ENCODE results near the gene CCNF.
"Not testable (repeated sequence)": the region's sequence is repeated elsewhere in the genome, so short reads cannot be mapped to it uniquely, and the experiment has no call there.

Gene CCNF

GRCh38 chr16:2428051-2428783 lies 1.0 kb upstream of the CCNF start:
- no peak for DNase-seq (ENCODE audit: low read depth in 2 of 2)

GRCh38 chr16:2428784-2429033 lies 538 bp upstream of the CCNF start:
- no peak for DNase-seq (ENCODE audit: low read depth in 2 of 2)

GRCh38 chr16:2429771-2430663 lies 770 bp downstream of the CCNF start:
- DNase-seq (ENCODE audit: low read depth in 2 of 2), result no peak

- no peak for DNase-seq (ENCODE audit: low read depth in 2 of 2)
Observed at GRCh38 chr16:2432286-2432685, 3.0 kb downstream of the CCNF start.

- no peak for DNase-seq (ENCODE audit: low read depth in 2 of 2)
Observed at GRCh38 chr16:2432801-2433505, 3.7 kb downstream of the CCNF start.

GRCh38 chr16:2435236-2435635 lies 6.0 kb downstream of the CCNF start:
- DNase-seq (ENCODE audit: low read depth in 2 of 2), result not testable (repeated sequence)

- no peak for DNase-seq (ENCODE audit: low read depth in 2 of 2)
Observed at GRCh38 chr16:2436110-2436509, 6.9 kb downstream of the CCNF start.

- no peak for DNase-seq (ENCODE audit: low read depth in 2 of 2)
Observed at GRCh38 chr16:2437032-2437790, 8.0 kb downstream of the CCNF start.

GRCh38 chr16:2438121-2438520 lies 8.9 kb downstream of the CCNF start:
- DNase-seq (ENCODE audit: low read depth in 2 of 2), result no peak

- no peak for DNase-seq (ENCODE audit: low read depth in 2 of 2)
Observed at GRCh38 chr16:2439598-2439997, 10.4 kb downstream of the CCNF start.

GRCh38 chr16:2441143-2441804 lies 12.0 kb downstream of the CCNF start:
- not testable (repeated sequence) for DNase-seq (ENCODE audit: low read depth in 2 of 2)

- no peak for DNase-seq (ENCODE audit: low read depth in 2 of 2)
Observed at GRCh38 chr16:2443555-2443954, 14.3 kb downstream of the CCNF start.

- no peak for DNase-seq (ENCODE audit: low read depth in 2 of 2)
Observed at GRCh38 chr16:2447920-2448583, 18.8 kb downstream of the CCNF start.

GRCh38 chr16:2449118-2449517 lies 19.9 kb downstream of the CCNF start:
- DNase-seq (ENCODE audit: low read depth in 2 of 2), result no peak

GRCh38 chr16:2450535-2450934 lies 21.3 kb downstream of the CCNF start:
- DNase-seq (ENCODE audit: low read depth in 2 of 2), result no peak

- no peak for DNase-seq (ENCODE audit: low read depth in 2 of 2)
Observed at GRCh38 chr16:2450975-2451381, 21.7 kb downstream of the CCNF start.

- DNase-seq (ENCODE audit: low read depth in 2 of 2), result no peak
Observed at GRCh38 chr16:2451851-2452320, 22.6 kb downstream of the CCNF start.

GRCh38 chr16:2452650-2453049 lies 23.4 kb downstream of the CCNF start:
- DNase-seq (ENCODE audit: low read depth in 2 of 2), result no peak

- DNase-seq (ENCODE audit: low read depth in 2 of 2), result no peak
Observed at GRCh38 chr16:2455081-2455845, 26.0 kb downstream of the CCNF start.

Data from stimulated activated CD8-positive, alpha-beta memory T cell treated with anti-CD3 and anti-CD28 coated beads, Interleukin-2, amount 100 ng/mL, for 1 hour (primary cell).